Spleen (tissue), 11 donors: Measurements from ENCODE around the gene RAD51D. TPM values are rescaled to one million over a fixed set of nuclear protein-coding genes. Genes with fewer than 3 reads are reported as not detected.

Experiments used
- DNase-seq: peaks from one replicate; pipeline ENCODE4 v3.0.0-alpha.2; 2020
- H3K27ac ChIP-seq, 8 donors: fragments of 200-600 bp; sonication (generic) in 7 of 8; 1 replicate in 4 of 8; 2 replicates in 4 of 8; pipeline versions ENCODE4 v1.5.0 to v1.8.0; 2016 to 2021; ENCODE audit warnings: inconsistent platforms in 4 of 8, mild to moderate bottlenecking in 4 of 8, moderate library complexity in 1 of 8
- H3K27me3 ChIP-seq, 7 donors: fragments of 200-600 bp; sonication (generic) in 6 of 7; replicated peaks in 1 of 7; 1 replicate in 4 of 7; 2 replicates in 3 of 7; pipeline versions ENCODE4 v1.5.0 to v1.8.0; 2016 to 2021; ENCODE audit warnings: inconsistent platforms in 3 of 7, mild to moderate bottlenecking in 1 of 7
- H3K36me3 ChIP-seq, 6 donors: fragments of 200-600 bp; sonication (generic) in 5 of 6; 1 replicate in 4 of 6; 2 replicates in 2 of 6; pipeline versions ENCODE4 v1.5.0 to v1.8.0; 2016 to 2021; ENCODE audit warnings: inconsistent platforms in 2 of 6
- H3K4me1 ChIP-seq, 6 donors: fragments of 200-600 bp; sonication (generic) in 5 of 6; 1 replicate in 3 of 6; 2 replicates in 3 of 6; pipeline versions ENCODE4 v1.5.0 to v1.8.0; 2016 to 2021; ENCODE audit warnings: inconsistent platforms in 3 of 6
- H3K4me3 ChIP-seq, 8 donors: fragments of 200-600 bp; sonication (generic) in 7 of 8; 1 replicate in 4 of 8; 2 replicates in 4 of 8; pipeline versions ENCODE4 v1.5.0 to v1.8.0; 2016 to 2021; ENCODE audit warnings: inconsistent platforms in 4 of 8, mild to moderate bottlenecking in 4 of 8, moderate library complexity in 2 of 8
- H3K9me3 ChIP-seq, 8 donors: fragments of 200-600 bp; sonication (generic) in 7 of 8; 1 replicate in 4 of 8; 2 replicates in 4 of 8; pipeline versions ENCODE4 v1.5.0 to v1.8.0; 2016 to 2021; ENCODE audit warnings: inconsistent platforms in 4 of 8
- POLR2A ChIP-seq, 3 donors: fragments of 450-650 bp; IDR thresholded peaks; one replicate each; pipeline ENCODE4 v1.5.1; 2017; ENCODE audit warnings: antibody characterized with exemption in 3 of 3, mild to moderate bottlenecking in 1 of 3
- POLR2AphosphoS5 ChIP-seq, 3 donors: sonication (generic); formaldehyde crosslinking; IDR thresholded peaks; one replicate each; pipeline ENCODE4 v1.5.1; 2017; ENCODE audit warnings: antibody characterized with exemption in 3 of 3
- WGBS, 5 donors: extraction: QIAGEN DNeasy Blood & Tissue Kit in 3 of 5; methylation state at CpG; one replicate each; pipeline versions ENCODE4 v1.1.5 to v1.1.7; 2013 to 2018; 5-methylcytosine and 5-hydroxymethylcytosine counted together
- intact Hi-C: fragments of 100-400 bp; cut with DNase I; formaldehyde crosslinking; loops from one replicate; pipeline ENCODE4 v1.15.0; 2023; ENCODE audit warnings: low total_unique reads
- polyA plus RNA-seq, 3 donors: library from polyadenylated mRNA; stranded (reverse); fragments of 200-250 nt; gene quantifications; one replicate each; pipeline ENCODE4 v1.2.1, GENCODE V29; 2013
- total RNA-seq, 7 donors: library from RNA; depleted of rRNA in 3 of 7; stranded (reverse); fragments of >200 nt in 3 of 7; fragmentation: NEBNext Ultra II Directional in 4 of 7; extraction: Animal tissue kit (Norgen Biotek cat#: 25700) in 4 of 7; gene quantifications; one replicate each; pipeline versions ENCODE4 v1.1.0 to v1.2.1, GENCODE V29; 2016 to 2021
- TF ChIP-seq, protein P1 (sequence below), 11 experiments: fragments of 200-600 bp in 7 of 11; fragments of 450-650 bp in 4 of 11; sonication (generic) in 4 of 11; IDR thresholded peaks in 8 of 11; conservative IDR thresholded peaks in 3 of 11; 1 replicate in 7 of 11; 2 replicates in 4 of 11; pipeline versions ENCODE4 v1.4.0 to v1.8.0; 2016 to 2021; ENCODE audit warnings: antibody characterized with exemption in 11 of 11, inconsistent platforms in 4 of 11, mild to moderate bottlenecking in 1 of 11
- donor health status: healthy with polysubstance abuse.
- donor health status: DM: no; HTN: no; CAD: no; lungs with moderate emphysema.
- donor health status: DM: no; HTN: no; CAD: no.
- donor health status: Bipolar disorder and iron deficiency.
- donor health status: healthy.
- donor health status: DM: no; HTN: no; CAD: no.
- donor health status: DM: yes; HTN: yes; CAD: no.

RAD51D gene
- total and polyA plus RNA-seq, 10 donors = 4.0 to 24.1 (median 14.4) TPM

GRCh38 chr17:35052241-35052610 lies 67.4 kb downstream of the RAD51D start:
- Histone ChIP-seq H3K4me3 (peak overlapping the region in 1 of 8 donors; percentile 46), H3K4me1 (peaks cover 26 to 80% (median 44%) of the 10 kb centered on the region in 6 donors), H3K27me3 (no peaks in the 10 kb centered on the region), H3K27ac (peak overlapping the region; percentile 77 to 90 (median 87)), H3K36me3 (peaks cover 0 to 9% (median 0%) of the 10 kb centered on the region in 6 donors), H3K9me3 (no peaks in the 10 kb centered on the region)
- TF ChIP-seq POLR2AphosphoS5 (IDR thresholded peaks at IDR 0.05) = no peak
- TF ChIP-seq, protein P1, sequence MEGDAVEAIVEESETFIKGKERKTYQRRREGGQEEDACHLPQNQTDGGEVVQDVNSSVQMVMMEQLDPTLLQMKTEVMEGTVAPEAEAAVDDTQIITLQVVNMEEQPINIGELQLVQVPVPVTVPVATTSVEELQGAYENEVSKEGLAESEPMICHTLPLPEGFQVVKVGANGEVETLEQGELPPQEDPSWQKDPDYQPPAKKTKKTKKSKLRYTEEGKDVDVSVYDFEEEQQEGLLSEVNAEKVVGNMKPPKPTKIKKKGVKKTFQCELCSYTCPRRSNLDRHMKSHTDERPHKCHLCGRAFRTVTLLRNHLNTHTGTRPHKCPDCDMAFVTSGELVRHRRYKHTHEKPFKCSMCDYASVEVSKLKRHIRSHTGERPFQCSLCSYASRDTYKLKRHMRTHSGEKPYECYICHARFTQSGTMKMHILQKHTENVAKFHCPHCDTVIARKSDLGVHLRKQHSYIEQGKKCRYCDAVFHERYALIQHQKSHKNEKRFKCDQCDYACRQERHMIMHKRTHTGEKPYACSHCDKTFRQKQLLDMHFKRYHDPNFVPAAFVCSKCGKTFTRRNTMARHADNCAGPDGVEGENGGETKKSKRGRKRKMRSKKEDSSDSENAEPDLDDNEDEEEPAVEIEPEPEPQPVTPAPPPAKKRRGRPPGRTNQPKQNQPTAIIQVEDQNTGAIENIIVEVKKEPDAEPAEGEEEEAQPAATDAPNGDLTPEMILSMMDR (IDR thresholded peaks at IDR 0.05 in 8 of 11, conservative IDR thresholded peaks at IDR 0.05 in 3 of 11) = no peak
- TF ChIP-seq POLR2A (IDR thresholded peaks at IDR 0.05) = no peak
- intact Hi-C loops = no loop called here
- no peak for DNase-seq

- Histone ChIP-seq H3K4me3 (peak overlapping the region in 2 of 8 donors; percentile 9 to 46), H3K27ac (peak overlapping the region; percentile 77 to 90 (median 87)), H3K4me1 (peaks cover 31 to 83% (median 49%) of the 10 kb centered on the region in 6 donors), H3K36me3 (peaks cover 0 to 9% (median 0%) of the 10 kb centered on the region in 6 donors), H3K27me3 (no peaks in the 10 kb centered on the region), H3K9me3 (no peaks in the 10 kb centered on the region)
- no peak for DNase-seq
- intact Hi-C loops = no loop called here
- TF ChIP-seq, protein P1 (IDR thresholded peaks at IDR 0.05 in 8 of 11, conservative IDR thresholded peaks at IDR 0.05 in 3 of 11) = no peak
- TF ChIP-seq POLR2AphosphoS5 (IDR thresholded peaks at IDR 0.05) (no peak), POLR2A (IDR thresholded peaks at IDR 0.05) (no peak)
- WGBS, 5 donors = 9 to 21% (median 16%) methylated on average over 6 of the region's 6 CpGs
These were observed 68.0 kb downstream of the RAD51D start for GRCh38 chr17:35051579-35052240.

DNA sequence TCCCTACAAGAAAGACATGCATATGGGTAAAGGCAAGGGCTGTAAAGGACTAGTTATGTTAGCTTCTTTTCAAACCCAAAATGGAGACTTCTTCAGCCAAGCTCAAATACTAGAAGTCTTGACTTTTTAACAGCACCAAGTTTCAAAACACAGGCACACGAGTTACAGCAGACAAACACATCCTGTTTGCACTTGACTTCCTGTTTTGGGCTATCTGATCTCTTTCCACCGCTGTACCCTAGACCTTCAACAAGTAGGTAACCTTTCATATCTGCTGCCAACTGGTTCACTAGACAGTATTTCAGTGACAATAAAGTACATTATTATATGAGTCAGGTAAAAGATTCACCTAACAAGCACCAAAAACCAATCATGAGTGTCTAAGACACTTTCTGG lies 68.5 kb downstream of the RAD51D start:
- Histone ChIP-seq H3K27ac (peak overlapping the region; percentile 77 to 90 (median 87)), H3K9me3 (no peaks in the 10 kb centered on the region), H3K4me1 (peaks cover 36 to 86% (median 54%) of the 10 kb centered on the region in 6 donors), H3K27me3 (no peaks in the 10 kb centered on the region), H3K36me3 (peaks cover 0 to 9% (median 0%) of the 10 kb centered on the region in 6 donors), H3K4me3 (peak overlapping the region in 2 of 8 donors; percentile 9 to 46)
- TF ChIP-seq, protein P1 (IDR thresholded peaks at IDR 0.05 in 8 of 11, conservative IDR thresholded peaks at IDR 0.05 in 3 of 11) = no peak
- TF ChIP-seq POLR2A (IDR thresholded peaks at IDR 0.05) = no peak
- TF ChIP-seq POLR2AphosphoS5 (IDR thresholded peaks at IDR 0.05) = peak in 1 of 3 donors; percentile 75
- intact Hi-C loops = no loop called here
- WGBS, 5 donors = 0 to 2% (median 1%) methylated on average over 2 of the region's 2 CpGs
- no peak for DNase-seq

GRCh38 chr17:35050170-35050569 lies 69.5 kb downstream of the RAD51D start:
- Histone ChIP-seq H3K4me3 (no peak overlapping the region), H3K27me3 (no peaks in the 10 kb centered on the region), H3K4me1 (peaks cover 43 to 96% (median 65%) of the 10 kb centered on the region in 6 donors), H3K27ac (peak overlapping the region; percentile 77 to 90 (median 87)), H3K36me3 (peaks cover 0 to 7% (median 0%) of the 10 kb centered on the region in 6 donors), H3K9me3 (no peaks in the 10 kb centered on the region)
- intact Hi-C loops = no loop called here
- 87 to 100% (median 95%) methylated on average over 2 of the region's 2 CpGs for WGBS, 5 donors
- DNase-seq = no peak
- TF ChIP-seq POLR2A (IDR thresholded peaks at IDR 0.05) (no peak), POLR2AphosphoS5 (IDR thresholded peaks at IDR 0.05) (no peak)
- TF ChIP-seq, protein P1 (IDR thresholded peaks at IDR 0.05 in 8 of 11, conservative IDR thresholded peaks at IDR 0.05 in 3 of 11) = no peak
